Neutrophil (primary cell): ENCODE measurements around the gene PLA1A.

Experiments used
- H3K27ac ChIP-seq: fragments of 200-600 bp; sonication (generic); 2 replicates; pipeline ENCODE4 v1.5.1; 2016; ENCODE audit warnings: mild to moderate bottlenecking, moderate library complexity
- H3K27me3 ChIP-seq: fragments of 200-600 bp; sonication (generic); 2 replicates; pipeline ENCODE4 v1.6.0; 2016; ENCODE audit warnings: mild to moderate bottlenecking
- H3K36me3 ChIP-seq: fragments of 200-600 bp; sonication (generic); 2 replicates; pipeline ENCODE4 v1.5.1; 2017
- H3K4me1 ChIP-seq, 2 experiments: fragments of 200-600 bp in 1 of 2; sonication (generic) in 1 of 2; 1 replicate in 1 of 2; 2 replicates in 1 of 2; pipeline versions ENCODE4 v1.5.1 to v1.6.1; 2013 to 2016; ENCODE audit warnings: low read depth in 1 of 2, low read length in 1 of 2, mild to moderate bottlenecking in 1 of 2, moderate library complexity in 1 of 2; ENCODE audit not compliant: control insufficient read depth in 1 of 2, insufficient read depth in 1 of 2
- H3K4me3 ChIP-seq, 2 experiments: fragments of 200-600 bp in 1 of 2; sonication (generic) in 1 of 2; 1 replicate in 1 of 2; 2 replicates in 1 of 2; pipeline ENCODE4 v1.5.1; 2013 to 2016; ENCODE audit warnings: low read depth in 1 of 2, low read length in 1 of 2, mild to moderate bottlenecking in 1 of 2, moderate library complexity in 1 of 2
- H3K9me3 ChIP-seq: fragments of 200-600 bp; sonication (generic); 2 replicates; pipeline ENCODE4 v1.5.1; 2016
- CTCF ChIP-seq: fragments of 200-600 bp; sonication (generic); IDR thresholded peaks from 2 replicates; pipeline ENCODE4 v1.5.1; 2016; ENCODE audit warnings: antibody characterized with exemption

PLA1A gene

GRCh38 chr3:119662604-119663373, 65.1 kb downstream of the PLA1A start:
- H3K4me1 ChIP-seq, result no peaks in the 10 kb centered on the region
- H3K27ac ChIP-seq, result no peak overlapping the region
- H3K36me3 ChIP-seq, result peaks cover 8% of the 10 kb centered on the region
- no peak for TF ChIP-seq CTCF
- H3K4me3 ChIP-seq, result no peak overlapping the region
- H3K9me3 ChIP-seq, result no peaks in the 10 kb centered on the region
- no peaks in the 10 kb centered on the region for H3K27me3 ChIP-seq

- Histone ChIP-seq H3K36me3 (peaks cover 17% of the 10 kb centered on the region), H3K4me1 (no peaks in the 10 kb centered on the region), H3K27me3 (no peaks in the 10 kb centered on the region), H3K4me3 (no peak overlapping the region), H3K9me3 (no peaks in the 10 kb centered on the region), H3K27ac (no peak overlapping the region)
- TF ChIP-seq CTCF, result no peak
Measured at GRCh38 chr3:119663885-119664284, 66.2 kb downstream of the PLA1A start.

- H3K36me3 ChIP-seq, result peaks cover 22% of the 10 kb centered on the region
- no peak for TF ChIP-seq CTCF
- no peak overlapping the region for H3K27ac ChIP-seq
Measured at GRCh38 chr3:119664370-119664769, 66.7 kb downstream of the PLA1A start.

GRCh38 chr3:119664850-119665379, 67.2 kb downstream of the PLA1A start:
- Histone ChIP-seq H3K36me3 (peaks cover 27% of the 10 kb centered on the region), H3K4me1 (no peaks in the 10 kb centered on the region), H3K27ac (no peak overlapping the region), H3K4me3 (no peak overlapping the region), H3K9me3 (no peaks in the 10 kb centered on the region), H3K27me3 (no peaks in the 10 kb centered on the region)
- TF ChIP-seq CTCF, result no peak

More at GRCh38 chr3:119664370-119664769, 66.7 kb downstream of the PLA1A start:
- Histone ChIP-seq H3K4me3 (no peak overlapping the region), H3K9me3 (no peaks in the 10 kb centered on the region), H3K4me1 (no peaks in the 10 kb centered on the region), H3K27me3 (no peaks in the 10 kb centered on the region)

- TF ChIP-seq CTCF, result no peak
- H3K27me3 ChIP-seq, result no peaks in the 10 kb centered on the region
- no peak overlapping the region for H3K27ac ChIP-seq
- H3K9me3 ChIP-seq, result no peaks in the 10 kb centered on the region
- H3K36me3 ChIP-seq, result peaks cover 36% of the 10 kb centered on the region
- H3K4me3 ChIP-seq, result no peak overlapping the region
- H3K4me1 ChIP-seq, result no peaks in the 10 kb centered on the region
Measured at GRCh38 chr3:119665954-119666559, 68.4 kb downstream of the PLA1A start.
